ENCODE results near the gene DLL1. TPM values are rescaled to one million over a fixed set of nuclear protein-coding genes. Genes with fewer than 3 reads are reported as not detected.

The DLL1 gene
- total RNA-seq, 1 donor from 2014 or later, result 25.0 TPM

GRCh38 chr6:170281331-170282292 is 9.3 kb downstream of the DLL1 start:
- no peak for DNase-seq

- no peak for DNase-seq
These were observed 10.2 kb downstream of the DLL1 start for GRCh38 chr6:170280689-170281045.

- DNase-seq, result peak; percentile 79
These were observed 10.7 kb downstream of the DLL1 start for GRCh38 chr6:170279977-170280688.

GRCh38 chr6:170279426-170279825 is 11.5 kb downstream of the DLL1 start:
- DNase-seq, result no peak

- no peak for DNase-seq
These were observed 12.2 kb downstream of the DLL1 start for GRCh38 chr6:170278743-170279094.

- no peak for DNase-seq
These were observed 12.8 kb downstream of the DLL1 start for GRCh38 chr6:170277893-170278742.

- DNase-seq, result no peak
These were observed 14.4 kb downstream of the DLL1 start for GRCh38 chr6:170276369-170277057.

GRCh38 chr6:170274713-170275560 is 15.9 kb downstream of the DLL1 start:
- no peak for DNase-seq

GRCh38 chr6:170273681-170274080 is 17.2 kb downstream of the DLL1 start:
- no peak for DNase-seq

GRCh38 chr6:170273191-170273590 is 17.7 kb downstream of the DLL1 start:
- no peak for DNase-seq

GRCh38 chr6:170272341-170273065 is 18.4 kb downstream of the DLL1 start:
- no peak for DNase-seq

GRCh38 chr6:170271771-170272314 is 19.0 kb downstream of the DLL1 start:
- DNase-seq, result no peak

- no peak for DNase-seq
These were observed 19.8 kb downstream of the DLL1 start for GRCh38 chr6:170270984-170271593.

- DNase-seq, result peak; percentile 84
These were observed 20.9 kb downstream of the DLL1 start for GRCh38 chr6:170269846-170270541.

- peak; percentile 53 for DNase-seq
These were observed 21.6 kb downstream of the DLL1 start for GRCh38 chr6:170269151-170269845.

- DNase-seq, result no peak
These were observed 22.4 kb downstream of the DLL1 start for GRCh38 chr6:170268216-170269129.

- DNase-seq, result no peak
These were observed 23.2 kb downstream of the DLL1 start for GRCh38 chr6:170267688-170268087.

Measured in tongue (tissue), 2 donors.